IPS-NIHi11 (cell line): Measurements from ENCODE around the gene IQCN.

Experiments
- DNase-seq: peaks from one replicate; pipeline ENCODE4 v3.0.0; 2012; ENCODE audit warnings: mixed read lengths, low spot score

Gene IQCN

GRCh38 chr19:18231775-18232174 is 42.5 kb downstream of the IQCN start:
- no peak for DNase-seq

DNA sequence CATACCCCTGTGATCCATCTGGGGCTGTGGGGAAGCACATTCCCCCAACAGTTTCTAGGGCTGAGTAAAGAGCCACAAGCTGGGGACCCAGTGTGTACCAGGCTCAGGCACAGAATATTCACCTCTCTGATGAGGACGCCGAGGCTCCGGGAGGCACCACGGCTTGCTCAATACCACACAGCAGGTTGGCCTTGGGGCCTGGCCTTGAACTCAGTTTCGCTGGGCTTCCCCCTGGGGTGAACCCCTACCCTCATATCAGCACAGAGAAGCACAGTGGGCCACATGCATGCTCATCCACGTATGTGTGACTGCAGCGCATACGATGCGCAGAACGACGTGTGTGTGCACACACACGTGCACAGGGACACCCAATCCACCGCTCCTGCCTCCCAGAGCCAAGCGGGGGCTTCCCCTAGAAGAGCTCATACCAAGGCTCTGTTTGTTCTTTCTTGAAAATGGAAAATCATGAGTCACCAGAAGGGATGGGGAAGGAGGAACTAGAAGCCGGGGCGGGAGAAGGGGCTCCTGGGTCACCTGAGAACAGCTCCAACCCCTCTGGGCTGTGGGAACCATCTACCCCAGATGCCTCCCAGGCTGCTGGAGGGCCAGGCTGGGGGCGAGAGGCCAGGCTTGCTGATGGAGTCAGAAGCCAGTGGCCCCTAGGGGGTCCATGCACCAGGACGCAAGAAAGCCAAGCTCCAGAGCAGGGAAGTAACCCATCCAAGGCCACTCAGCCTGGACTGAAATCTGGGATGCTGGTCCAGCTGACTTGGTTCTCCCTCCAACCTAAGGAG is 43.1 kb downstream of the IQCN start:
- no peak for DNase-seq

DNA sequence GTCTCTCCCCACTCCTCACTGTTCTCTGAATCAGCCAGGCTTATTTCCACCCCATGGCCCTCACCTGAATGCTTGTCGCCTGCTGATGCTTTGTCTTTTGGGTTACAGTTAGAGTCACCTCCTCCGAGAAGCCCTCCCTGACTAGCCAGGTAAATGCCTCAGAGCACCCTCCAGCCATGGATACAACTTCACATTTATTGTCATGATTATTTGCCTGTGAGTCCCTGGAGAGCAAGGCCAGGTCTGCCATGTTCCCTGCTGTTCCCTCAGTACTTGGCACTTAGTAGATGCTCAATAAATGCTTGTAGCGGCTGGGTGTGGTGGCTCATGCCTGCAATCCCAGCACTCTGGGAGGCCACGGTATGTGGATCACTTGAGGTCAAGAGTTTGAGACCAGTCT is 44.3 kb downstream of the IQCN start:
- no peak for DNase-seq

GRCh38 chr19:18229474-18229873 is 44.8 kb downstream of the IQCN start:
- no peak for DNase-seq

DNA sequence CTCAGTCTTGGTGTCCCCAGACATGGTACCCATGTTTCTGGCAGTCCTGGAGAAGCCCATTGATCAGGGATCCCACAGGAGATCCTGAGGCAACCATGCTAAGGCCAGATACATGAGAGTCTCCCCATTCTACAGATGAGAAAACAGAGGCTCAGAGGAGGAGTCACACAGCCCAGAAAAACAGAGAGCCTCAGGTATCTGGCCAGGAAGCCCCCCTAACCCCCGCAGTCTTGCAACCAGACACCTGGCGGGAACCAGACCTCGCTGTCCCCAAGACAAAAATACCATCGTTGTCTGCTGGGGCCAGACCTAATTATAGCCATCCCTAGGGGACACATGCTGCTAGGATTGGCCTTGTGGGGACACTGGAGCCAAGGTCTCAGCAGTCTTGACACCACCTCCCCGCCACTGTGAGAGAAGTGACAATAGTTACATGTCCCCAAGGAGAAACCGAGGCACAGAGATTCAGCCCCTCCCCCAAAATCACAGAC is 46.4 kb downstream of the IQCN start:
- DNase-seq: no peak

GRCh38 chr19:18226956-18227780 is 47.1 kb downstream of the IQCN start:
- DNase-seq: no peak

DNA sequence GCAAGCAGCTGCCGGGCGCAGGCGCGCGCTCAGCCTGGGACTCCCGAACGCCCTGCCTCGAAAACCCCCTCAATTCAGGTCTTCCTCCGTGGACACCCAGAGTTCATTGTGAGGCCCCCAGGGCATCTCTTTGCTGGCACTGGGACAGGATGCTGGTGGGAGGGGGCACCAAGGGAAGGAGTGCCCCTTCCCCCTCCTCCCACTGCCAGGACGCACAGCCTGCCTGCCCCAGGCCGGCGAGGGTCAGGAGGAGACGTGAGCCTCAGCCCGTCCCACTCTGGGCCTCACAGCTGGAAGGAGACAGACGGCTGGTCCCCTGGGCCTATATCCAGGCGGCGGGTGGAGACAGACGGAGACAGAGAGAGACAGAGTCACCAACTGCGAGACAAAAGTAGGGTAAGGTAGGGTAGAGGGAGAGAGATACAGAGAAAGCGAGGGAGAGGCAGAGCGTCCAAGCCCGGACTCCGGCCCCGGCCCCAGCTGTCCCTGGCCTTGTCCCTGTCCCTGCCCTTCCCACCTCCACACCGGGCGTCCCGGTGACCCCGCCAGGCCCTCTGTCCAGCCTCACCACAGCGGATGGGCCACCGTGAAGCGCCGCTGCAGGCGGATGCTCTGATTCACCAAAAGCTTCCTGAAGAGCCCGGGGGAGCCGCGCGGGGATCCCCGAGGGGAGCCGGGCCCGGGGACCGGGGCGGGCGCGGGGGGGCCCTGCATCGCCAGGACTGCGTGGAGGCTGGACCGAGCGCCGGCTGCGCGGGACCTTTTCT is 48.4 kb downstream of the IQCN start, which contains the start of gene PDE4C:
PDE4C (minus strand) TSS at position 737 of the 767 bp plus-strand sequence; CDS start at position 714, 23 bp downstream.
- DNase-seq: no peak

DNA sequence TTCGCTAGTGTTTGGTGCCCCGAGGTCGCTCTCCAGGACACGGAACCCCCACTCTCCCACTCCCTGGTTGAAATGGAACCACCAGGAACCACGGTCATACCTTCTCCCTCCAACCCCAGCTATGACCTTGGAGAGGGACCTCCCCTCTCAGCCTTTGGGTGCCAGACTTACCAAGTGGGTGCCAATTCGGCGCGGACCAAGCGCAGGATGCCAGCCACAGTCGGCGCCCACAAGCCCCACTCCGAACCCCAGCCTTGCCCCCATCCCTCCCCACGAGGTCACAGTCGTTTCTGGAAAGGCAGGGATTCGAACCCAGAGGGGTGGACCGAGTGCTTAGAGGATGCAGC is 48.9 kb downstream of the IQCN start:
- no peak for DNase-seq

- peak; percentile 99 for DNase-seq
These were observed 49.5 kb downstream of the IQCN start for GRCh38 chr19:18224525-18225354.

GRCh38 chr19:18223860-18224524 is 50.3 kb downstream of the IQCN start:
- peak; percentile 84 for DNase-seq

DNA sequence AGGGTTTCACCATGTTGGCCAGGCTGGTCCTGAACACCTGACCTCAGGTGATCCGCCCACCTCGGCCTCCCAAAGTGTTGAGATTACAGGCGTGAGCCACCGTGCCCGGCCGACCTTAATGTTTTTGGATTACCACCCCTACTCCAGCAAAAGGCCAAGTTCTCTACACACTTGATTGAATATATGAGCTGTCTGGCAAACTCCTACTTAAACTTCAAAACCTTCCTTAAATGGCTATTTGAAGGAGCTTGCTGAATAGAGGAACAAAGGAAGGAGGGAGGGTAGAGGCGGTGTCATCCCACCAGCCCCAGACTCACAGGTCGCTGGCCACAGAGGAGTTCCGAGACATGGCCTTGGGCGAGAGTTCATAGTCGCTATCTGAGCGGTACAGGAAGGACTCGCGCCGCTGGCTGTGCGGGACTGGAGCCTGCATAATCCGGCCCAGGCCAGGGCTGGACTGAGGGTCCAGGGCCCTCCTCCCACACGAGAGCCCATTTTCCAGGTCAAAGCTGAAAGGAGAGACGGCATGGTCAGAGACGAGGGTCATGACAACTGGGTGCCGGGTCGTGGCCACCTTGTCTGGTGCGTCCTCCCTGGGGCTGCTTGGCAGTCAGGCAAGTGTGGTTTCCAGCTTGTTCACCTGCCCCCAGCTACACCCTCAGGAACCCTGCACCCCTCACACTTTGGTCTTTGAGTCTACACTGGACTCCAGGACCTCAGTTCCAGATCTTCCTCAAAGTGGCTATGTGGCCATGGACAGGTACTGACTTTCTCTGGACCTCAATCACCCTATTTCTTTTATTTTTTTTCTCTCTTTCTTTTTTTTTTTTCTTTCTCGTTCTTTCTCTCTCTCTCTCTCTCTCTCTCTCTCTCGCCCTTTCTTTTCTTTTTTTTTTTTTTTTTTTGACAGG is 52.2 kb downstream of the IQCN start:
- no peak for DNase-seq

DNA sequence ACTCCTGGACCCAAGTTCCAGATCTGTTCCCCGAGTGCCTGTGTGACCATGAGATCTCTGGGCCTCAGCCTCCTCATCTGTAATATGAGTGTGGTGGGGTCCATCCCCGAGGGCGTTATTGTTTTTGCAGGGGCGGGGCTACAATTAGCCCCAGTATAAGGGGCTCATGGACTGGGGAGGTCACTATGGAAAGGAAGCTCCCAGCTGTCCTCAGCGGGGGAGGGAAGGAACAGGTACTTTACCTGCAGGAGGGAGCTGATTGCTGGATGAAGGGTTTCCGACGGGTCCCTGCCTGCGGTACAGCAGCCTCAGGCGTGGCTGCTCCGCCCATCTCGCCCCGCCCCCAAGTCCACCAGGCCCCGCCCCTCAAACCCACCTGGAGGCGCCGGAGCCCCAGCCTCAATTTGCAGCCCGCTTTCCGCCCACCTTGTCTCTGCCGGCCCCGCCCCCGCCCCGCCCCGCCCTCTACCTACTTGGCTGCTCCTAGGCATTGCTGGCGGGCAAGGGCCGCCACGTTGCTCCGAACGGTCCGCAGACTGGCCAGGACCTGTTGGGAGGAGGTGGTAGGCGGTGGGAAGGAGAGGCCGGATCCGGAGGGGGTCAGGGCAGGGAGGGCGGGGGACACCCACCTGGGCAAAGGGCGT is 53.5 kb downstream of the IQCN start:
- DNase-seq: peak; percentile 93

DNA sequence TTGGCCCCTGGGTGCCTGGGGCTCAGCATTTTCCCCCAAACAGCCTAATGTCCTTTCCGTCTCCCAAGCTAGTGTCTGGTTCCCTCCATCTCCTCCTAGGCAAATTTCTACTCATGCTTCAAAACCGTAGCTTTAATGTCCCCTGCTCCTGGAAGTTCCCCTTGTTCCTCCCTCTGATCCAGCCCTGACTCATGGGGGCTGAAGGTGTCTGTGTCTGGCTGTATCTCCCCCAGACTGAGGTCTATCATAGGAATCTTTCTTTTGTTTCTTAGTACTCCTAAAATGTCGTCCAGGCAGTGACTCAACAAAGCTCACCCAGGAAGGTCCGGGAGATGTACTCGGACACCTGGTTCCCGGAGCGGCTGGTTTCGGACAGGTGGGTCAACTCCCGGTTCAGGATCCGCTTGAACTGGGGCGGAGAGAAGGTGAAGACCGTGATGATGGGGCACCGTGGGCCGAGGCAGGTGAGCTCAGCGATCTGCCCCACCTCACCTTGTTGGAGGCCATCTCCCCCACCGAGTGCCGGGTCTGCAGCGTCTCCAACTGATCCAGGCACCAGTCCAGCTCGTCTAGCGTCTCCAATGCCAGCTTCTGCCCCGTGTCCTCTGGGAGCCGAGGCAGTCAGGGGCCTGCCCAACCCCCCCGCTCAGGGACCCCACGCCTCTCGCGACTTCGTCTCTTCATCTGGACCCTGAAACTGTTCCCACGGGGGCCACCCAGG is 54.2 kb downstream of the IQCN start:
- DNase-seq: no peak

DNA sequence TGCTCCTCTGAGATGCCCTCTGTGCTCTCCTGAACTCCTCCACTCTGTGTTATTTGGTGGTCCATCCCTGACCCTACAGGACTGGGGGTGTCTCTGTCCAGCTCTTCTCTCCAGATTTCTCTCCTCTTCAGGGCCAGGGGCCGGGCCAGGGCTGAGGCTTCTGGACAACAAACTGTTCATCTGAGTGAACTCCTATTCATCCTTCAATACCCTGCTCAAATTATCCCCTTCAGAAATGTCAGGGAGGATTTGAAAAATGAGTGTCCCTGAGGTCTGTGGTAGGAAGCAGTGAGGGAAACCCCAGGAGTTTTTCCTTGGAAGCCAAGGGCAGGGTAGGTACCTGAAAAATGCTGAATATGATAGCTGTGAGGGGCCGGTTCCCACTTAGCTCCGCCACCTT is 55.7 kb downstream of the IQCN start:
- DNase-seq: no peak

- no peak for DNase-seq
These were observed 56.1 kb downstream of the IQCN start for GRCh38 chr19:18218159-18218558.

DNA sequence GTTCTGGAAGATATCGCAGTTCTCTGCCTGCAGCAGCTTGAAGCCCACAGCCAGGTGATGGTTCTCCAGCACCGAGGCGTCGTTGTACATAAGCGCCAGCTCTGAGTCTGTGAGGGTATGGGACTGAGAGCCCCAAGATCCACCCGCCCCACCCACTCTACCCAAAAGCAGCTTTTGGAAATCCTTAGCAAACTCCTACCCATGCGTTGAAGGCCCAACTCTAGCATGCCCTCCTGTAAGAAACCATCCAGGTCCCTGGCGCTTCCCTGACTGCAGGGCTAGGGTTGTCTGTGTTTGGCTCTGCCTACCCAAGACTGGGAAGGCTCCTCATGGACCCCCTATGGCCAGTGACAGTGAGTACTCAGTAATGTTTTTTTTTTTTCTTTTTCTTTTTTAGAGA is 57.5 kb downstream of the IQCN start:
- no peak for DNase-seq

GRCh38 chr19:18214779-18215433 is 59.3 kb downstream of the IQCN start:
- no peak for DNase-seq

DNA sequence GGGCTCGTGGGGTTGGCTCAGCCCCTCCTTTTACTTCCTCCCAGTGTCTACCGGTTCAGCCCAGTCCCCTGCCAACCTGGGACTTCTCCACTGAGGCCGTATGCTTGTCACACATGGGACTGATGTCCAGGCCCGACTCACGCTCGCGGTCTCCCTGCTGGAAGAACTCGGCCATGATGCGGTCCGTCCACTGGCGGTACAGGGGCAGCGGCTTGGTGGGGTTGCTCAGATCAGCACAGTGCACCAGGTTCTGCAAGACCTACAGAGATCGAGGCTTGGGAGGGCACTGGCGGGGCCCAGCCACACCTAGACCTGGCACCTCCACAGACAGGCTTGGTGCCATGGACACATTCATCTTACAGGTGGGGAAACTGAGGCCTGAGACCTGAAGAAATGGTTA is 62.6 kb downstream of the IQCN start:
- DNase-seq: no peak
